ENCODE measurements around the gene DIP2A. TPM values are rescaled to one million over a fixed set of nuclear protein-coding genes. Genes with fewer than 3 reads are reported as not detected.

The DIP2A gene
- total and polyA plus RNA-seq, 2 of the 8 experiments (the other 6 are each of a cell fraction or from before 2014, with no cell fraction given), result 16.0 to 27.1 TPM

DNA sequence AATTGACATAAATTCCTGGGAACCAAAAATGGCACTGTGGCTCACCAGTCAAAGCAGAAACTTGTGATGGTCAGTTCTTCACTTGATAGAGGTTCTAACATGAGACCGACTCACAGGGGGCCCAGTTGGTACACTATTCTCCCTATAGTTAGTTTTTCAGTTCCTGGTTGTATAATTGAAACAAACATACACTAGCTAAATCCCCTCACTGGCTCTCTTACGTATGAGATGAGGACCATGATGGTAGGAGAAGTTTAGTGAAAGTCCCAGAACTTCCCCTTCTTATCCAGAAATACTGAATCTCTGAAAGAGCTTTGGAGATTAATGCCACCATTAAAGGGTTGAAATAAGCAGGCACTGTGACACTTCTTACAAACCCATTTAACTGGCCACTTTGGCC is 148.9 kb downstream of the DIP2A start (continued):
- TF ChIP-seq EZH2 (IDR thresholded peaks at IDR 0.05; ENCODE audit: low read depth, low read length, severe bottlenecking), result no peak
- TF ChIP-seq JUND (IDR thresholded peaks at IDR 0.05; ENCODE audit: low read length), result no peak
- TF ChIP-seq EGR1 (IDR thresholded peaks at IDR 0.05; ENCODE audit: borderline replicate concordance, low read depth, low read length), result no peak
- TF ChIP-seq EP300 (IDR thresholded peaks at IDR 0.05; ENCODE audit: borderline replicate concordance in 1 of 2, low read depth in 2 of 2, low read length in 2 of 2), result no peak
- TF ChIP-seq SIRT6 (IDR thresholded peaks at IDR 0.05; ENCODE audit: low read length), result no peak
- TF ChIP-seq CEBPB (IDR thresholded peaks at IDR 0.05; ENCODE audit: low read depth, low read length), result no peak
- no peak for TF ChIP-seq ASH2L (IDR thresholded peaks at IDR 0.05; ENCODE audit: low read length)
- no peak for TF ChIP-seq YY1 (IDR thresholded peaks at IDR 0.05; ENCODE audit: low read depth, low read length)
